Ammon's horn (tissue), 1 donor: ENCODE data around the gene EPN2.

Experiments used
- DNase-seq: peaks from one replicate; pipeline ENCODE4 v3.0.0-alpha.2; 2016; ENCODE audit warnings: low spot score

Gene EPN2

GRCh38 chr17:19381741-19382444 is 144.7 kb downstream of the EPN2 start:
- DNase-seq, result no peak

- DNase-seq, result no peak
These were observed 145.6 kb downstream of the EPN2 start for GRCh38 chr17:19382531-19383444.

GRCh38 chr17:19383681-19384470 is 146.7 kb downstream of the EPN2 start:
- no peak for DNase-seq

DNA sequence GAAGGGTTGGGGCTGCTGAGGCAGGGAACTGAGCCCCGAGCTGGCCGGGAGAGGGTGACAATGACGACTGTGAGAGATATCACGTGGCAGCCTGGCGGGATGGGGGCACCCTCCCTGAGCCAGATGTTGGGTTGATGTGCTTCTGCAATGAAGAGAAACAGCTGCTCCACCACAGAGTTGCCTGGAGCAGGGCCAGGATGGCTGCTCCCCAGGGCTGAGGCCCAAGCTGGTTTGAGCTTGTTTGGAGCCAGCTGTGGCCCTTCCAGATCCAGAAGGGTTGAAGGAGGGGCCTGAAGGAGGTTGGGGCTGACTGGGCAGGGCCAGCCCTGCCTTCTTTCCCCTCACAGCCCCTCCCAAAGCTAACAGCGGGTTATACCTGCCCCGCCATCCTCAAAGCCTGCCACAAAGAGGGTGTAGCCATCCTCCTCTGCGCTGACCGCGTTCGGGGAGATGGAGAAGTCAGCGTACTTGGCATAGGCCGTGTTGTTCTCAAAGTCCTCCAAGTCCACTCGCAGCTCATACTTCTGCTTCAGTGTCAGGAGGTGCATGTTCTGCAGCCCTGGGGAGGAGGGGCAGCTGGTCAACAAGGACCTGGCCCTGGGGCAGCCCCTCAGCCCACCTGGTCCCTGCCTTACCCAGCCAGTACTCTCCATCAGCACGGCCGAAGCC is 147.7 kb downstream of the EPN2 start:
- peak; percentile 88 for DNase-seq

DNA sequence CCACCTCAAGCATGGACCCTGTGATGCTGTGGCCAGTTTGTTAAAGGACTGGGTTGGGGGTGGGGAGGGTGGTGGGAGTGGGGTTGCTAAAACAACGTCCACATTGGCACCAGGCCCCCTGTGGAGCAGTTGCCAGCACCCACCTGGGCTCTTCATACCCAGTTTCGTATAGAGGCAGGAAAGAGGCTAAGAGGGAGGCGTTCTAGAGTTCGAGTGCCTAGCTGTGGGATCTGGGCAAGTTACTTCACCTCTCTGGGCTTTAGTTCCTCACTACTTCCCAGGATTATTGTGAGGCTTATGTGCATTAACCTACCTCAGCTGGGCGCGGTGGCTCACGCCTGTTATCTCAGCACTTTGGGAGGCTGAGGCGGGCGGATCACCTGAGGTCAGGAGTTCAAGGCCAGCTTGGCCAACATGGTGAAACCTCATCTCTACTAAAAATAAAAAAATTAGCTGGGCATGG is 148.4 kb downstream of the EPN2 start:
- DNase-seq, result no peak
